Measurements from ENCODE around the gene RPS6KB2.
"Not testable (repeated sequence)": the region's sequence is repeated elsewhere in the genome, so short reads cannot be mapped to it uniquely, and the experiment has no call there.

RPS6KB2 gene

DNA sequence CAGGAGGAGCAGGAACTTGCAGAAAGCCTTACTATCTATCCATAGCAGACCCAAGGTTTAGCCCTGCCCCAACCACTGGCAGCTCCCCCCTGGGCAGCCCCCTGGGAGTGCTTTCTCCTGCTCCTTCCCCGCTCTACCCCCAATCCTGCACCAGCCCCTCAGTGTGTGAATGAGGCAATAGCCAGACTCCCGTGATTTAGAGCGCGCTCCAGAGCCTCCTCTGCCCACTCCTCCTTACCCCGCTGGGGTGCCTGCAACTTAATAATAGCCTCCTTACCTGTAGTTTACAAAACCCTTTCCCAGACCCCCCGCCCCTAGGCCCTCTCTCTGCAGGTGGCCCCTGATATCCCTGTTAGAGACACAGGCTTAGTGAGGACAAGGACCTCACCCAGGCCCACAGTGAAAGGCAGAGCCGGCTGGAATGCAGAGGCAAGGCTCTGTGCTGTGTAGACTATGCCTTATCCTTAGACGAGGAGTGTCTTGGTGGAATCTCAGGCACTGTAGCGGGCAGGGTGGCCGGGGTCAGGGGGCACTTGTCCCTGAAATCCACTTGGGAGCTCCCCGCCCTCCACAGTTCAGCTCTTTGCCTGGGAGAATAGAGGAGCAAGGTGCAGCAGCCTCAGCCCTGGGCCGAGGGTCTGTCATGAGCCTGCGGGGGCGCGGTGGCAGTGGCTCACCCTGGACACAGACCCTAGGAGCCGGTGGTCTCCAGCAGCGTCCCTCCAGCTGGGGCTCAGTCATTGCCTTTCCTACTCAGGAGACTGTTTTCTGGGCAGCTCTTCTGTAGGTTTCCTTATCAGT is 17.1 kb upstream of the RPS6KB2 start:
- DNase-seq = no peak

DNA sequence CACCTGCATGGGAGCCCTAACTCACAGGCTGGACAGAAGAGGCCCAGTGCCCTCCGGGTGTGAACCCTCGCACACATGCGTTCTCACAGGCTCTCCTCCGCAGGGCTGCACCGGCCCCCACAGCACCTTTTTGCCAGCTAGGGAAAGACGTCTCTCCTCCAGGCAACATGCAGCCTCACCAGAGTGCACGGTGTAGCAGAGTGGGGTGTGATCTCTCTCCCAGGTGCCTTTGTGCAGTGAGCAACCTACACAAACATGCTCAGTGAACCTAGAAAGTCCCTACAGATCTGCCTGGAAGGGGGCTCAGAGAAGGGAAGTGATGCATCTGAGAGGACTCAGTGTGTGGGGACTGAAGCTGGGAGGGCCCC is 16.5 kb upstream of the RPS6KB2 start:
- DNase-seq = no peak

DNA sequence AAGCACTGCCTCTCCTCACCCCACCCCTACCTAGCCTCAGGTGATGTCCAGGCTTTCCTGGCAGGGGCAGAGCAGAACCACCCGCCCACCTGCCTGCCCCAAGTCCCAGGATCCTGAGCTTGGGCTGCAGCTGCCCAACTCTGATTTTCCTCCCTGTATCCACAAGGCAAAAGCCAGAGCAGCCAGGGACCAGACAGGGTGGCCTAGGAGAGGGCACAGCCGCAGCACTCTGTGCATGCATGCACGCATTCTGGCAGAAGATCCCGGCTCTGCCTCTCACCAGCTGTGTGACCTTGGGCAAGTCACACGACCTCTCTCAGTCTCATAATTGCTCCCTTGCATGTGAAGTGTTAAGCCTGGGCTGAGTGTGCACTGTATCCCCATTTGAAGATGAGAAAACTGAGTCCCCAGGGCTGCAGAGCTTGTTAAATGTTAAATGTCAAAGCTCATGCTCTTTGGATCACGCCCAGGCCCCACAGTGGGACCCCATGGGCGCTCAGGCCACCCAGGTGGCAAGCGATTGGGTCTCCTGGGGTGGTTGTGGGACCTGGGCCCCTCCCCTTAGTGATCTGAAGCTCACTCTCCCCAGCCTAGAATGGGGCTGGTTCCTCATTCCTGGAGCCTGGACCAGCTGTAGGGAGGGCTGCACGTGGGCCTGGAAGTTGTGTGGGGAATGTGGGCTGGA is 15.7 kb upstream of the RPS6KB2 start:
- no peak for DNase-seq

DNA sequence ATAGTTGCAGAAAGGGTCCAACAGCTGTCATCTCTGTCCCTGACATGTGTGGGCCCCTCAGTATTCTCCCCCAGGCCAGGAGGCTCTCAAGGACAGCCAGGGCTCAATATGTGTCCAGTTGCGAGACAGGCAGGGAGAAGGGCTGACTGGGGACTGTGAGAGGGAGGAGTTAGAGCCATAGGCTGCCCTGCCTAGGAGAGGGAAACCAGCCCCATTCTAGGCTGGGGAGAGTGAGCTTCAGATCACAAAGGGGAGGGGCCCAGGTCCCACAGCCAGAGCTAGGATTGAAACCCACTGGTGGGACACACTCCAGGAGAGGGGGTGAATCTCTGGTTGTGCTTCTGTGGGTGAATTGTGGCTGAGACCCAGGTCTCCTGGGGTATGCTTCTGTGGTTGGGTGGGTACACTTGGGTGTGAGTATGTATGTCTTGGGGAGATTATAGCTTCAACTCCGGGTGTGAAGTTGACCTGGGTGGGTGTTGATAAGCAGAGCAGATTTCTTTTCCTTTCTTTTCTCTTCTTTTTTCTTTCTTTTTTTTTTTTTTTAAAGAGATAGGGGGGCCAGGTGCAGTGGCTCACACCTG is 14.9 kb upstream of the RPS6KB2 start:
- no peak for DNase-seq

DNA sequence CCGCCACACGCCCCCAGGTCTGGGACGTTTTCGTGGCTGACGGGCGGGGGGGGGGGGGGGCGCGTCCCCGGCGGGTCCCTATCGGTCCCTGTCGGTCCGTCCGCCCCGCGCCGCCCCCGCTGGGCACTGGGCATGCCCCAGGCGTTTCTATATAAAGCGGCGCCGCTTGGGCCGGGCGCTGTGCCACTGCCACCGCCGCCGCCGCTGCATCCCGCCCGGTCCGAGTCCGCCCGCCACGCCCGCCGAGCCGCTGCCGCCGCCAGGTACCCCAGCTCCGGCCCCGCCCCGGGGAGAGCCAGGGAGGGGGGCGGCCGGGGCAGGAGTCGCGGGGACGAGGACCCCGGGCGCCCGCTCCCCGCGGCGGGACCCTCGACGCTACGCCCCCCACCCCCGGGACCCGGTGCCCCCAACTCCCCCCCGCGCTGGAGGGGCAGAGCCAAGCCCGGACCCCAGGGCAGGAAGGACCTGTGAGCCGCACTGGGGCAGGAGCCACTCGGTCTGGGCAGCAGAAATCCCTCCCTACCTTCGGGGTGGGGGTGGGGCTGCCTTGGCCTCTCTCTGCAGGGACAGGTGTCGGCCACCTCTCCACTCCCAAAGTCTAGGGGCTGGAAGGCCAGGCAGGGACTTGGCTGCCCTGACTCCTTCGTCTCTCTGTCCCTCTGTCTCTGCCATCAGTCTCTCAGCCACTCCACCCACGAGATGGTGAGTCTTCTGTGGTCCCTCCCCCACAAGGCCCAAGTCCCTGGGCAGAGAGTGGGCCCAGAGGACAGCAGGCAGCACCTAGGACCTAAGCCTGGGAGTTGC is 12.6 kb upstream of the RPS6KB2 start, which contains the start of gene CARNS1:
CARNS1 (plus strand) TSS at position 178 of the 804 bp plus-strand sequence; CDS start at position 700, 522 bp downstream.
- DNase-seq = no peak

DNA sequence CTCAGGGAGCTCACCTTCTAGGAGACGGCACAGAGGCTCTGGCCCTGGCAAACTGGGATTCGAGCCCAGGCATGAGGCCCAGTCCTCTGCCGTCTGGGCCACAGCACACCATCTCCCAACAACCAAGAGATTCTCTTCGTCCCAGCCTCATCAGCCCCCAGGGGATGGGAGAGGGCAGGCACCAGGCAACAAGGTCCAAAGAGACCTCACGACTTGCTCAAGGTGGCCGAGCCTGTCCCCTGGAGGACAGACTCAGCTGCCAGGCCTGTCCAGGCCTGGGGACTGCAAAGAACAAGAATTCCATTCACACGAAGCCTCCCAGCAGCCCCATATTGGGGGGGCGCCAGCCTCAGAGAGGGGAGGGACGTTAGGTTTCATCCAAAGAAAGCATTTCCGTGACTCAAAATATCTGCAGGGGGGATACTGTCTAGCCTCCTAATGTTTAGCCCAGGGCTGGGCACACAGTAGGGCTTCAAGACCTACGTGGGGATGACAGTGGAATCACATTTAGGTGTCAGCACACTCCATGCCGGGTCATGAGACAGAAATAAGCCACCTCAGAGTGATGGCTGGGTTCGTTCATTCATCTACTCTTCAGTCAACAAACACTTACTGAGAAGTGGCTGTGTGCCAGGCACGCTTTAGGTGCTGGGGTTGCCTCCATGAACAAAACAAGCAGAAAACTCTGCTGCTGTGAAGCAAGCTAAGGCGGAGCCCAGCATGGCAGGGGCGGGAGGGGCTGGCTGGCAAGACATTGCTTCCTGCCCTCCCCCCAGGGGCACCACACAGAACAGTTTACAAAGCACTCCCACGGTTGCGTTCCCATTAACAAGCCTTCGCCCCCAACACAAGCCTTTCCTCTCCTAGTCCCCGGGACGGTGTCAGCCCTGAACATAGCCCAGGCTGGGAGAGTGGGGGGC is 11.6 kb upstream of the RPS6KB2 start:
- DNase-seq = peak; percentile 88

DNA sequence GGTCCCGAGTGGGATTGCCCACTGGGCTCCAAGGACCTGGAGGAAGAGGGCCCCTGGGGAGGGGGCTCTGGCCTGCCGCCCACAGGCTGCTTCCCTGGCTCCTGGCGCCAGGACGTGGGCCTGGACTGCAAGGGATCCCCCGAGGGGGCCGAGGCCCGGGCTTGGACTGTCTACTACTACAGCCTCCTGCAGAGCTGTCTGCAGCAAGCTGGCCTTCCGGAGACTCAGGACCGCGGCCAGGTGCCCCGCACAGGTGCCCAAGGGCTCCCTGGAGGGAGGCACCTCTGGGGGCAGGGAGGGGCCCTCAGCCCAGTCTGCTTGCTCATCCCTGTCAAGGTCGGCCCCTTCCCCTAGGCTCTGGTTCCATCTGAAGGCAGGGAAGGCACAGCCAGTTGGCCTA is 10.9 kb upstream of the RPS6KB2 start:
- no peak for DNase-seq

DNA sequence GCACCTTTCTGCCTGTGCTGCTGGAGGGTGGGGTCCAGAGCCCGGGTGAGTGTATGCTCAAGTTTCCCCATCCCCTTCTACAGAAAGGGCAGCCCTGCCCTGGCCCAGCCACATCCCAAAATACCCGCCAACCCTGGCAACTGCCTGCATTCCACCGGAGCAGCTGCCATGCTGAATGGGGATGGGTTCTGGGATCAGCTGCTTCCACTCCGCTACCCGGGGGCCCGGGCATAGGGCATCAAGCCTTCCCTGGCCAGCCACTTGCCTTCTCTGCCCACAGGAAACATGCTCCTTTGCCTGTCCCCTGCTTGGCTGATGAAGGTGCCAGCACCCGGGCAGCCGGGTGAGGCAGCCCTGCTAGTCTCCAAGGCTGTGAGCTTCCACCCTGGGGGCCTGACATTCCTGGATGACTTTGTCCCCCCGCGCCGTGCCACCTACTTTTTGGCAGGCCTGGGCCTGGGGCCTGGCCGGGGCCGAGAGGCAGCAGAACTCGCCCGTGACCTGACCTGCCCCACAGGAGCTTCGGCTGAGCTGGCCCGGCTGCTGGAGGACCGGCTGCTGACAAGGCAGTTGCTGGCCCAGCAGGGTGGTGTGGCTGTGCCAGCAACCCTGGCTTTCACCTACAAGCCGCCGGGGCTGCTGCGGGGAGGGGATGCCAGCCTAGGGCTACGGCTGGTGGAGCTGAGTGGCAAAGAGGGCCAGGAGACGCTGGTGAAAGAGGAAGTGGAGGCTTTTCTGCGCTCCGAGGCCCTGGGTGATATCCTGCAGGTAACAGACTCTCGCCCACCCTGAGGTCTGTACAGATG is 9.6 kb upstream of the RPS6KB2 start:
- DNase-seq = no peak

DNA sequence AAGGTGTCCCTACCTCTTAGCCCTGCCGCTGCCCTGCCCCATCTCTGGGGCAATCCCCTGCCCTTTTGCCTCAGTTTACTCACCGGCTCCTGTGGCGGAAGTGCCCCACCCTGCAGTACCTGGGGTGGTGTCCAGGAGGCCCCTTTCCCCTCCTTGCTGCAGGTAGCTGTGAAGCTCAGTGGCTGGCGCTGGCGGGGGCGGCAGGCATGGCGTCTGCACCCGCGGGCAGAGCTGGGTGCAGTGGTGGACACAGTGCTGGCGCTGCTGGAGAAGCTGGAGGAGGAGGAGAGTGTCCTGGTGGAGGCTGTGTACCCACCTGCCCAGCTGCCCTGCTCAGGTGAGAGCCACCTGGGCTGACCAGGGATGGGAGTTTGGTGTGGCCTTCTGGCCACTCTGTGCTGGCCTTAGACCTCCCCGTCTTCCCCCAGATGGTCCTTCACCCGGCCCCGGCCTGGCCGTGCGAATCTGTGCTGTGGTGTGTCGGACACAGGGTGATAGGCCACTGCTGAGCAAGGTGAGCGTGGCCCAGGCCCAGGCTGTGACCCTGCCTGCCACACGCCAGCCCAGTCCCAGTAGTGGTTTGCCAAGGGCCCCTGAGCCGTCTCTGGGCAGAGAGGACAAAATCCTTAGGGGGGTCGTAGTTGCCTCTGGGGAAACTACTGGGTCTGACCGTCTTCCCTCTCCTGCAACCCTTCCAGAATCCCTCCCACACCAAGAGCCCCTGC is 8.8 kb upstream of the RPS6KB2 start:
- no peak for DNase-seq

DNA sequence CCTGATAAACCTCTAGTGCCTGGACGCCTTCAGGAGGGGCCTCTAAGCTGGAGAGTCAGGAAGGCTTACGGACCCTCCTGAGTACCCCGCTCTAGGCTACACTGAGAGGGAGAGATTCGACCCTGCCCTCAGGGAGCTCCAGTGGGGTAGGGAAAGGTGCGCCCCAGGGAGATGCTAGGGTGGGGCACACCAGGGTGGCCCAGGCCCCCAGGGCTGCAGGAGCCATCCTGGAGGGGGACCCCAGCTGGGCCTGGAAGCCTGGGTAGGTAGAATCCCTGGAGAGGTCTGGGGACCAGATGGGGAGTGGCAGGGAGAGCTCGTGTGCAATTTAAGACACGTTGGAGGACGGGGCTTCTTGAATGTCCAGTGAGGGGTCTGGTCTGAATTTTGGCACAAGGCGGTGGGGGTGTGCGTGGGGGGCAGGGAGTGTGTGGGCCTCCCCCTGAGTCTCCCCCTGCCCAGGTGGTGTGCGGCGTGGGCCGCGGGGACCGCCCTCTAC is 8.1 kb upstream of the RPS6KB2 start:
- DNase-seq = no peak

DNA sequence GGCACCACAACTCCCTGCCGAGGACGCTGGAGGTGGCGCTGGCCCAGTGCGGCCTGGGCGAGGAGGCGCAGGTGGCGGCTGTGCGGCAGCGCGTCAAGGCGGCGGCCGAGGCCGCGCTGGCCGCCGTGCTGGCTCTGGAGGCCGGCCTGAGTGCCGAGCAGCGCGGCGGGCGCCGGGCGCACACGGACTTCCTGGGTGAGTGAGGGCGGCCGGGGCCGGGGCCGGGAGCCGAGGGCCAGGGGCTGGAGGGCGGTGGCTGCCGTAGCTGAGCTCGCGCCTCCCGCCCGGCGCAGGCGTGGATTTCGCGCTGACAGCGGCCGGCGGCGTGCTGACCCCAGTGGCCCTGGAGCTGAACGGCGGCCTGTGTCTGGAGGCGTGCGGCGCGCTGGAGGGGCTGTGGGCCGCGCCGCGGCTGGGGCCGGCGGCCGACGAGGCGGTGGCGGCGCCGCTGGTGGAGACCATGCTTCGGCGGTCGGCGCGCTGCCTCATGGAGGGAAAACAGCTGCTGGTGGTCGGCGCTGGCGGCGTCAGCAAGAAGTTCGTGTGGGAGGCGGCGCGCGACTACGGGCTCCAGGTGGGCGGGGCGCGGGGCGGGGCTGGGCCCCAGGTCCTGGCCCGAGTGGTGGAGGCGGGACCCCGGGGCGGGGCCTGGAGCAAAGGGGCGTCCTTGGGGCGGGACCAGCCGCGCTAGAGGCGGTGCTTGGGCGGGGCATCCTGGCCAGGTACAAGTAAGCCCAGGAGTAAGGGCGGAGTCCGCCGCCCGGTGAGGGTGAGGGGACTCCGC is 7.5 kb upstream of the RPS6KB2 start:
- DNase-seq = peak; percentile 98

DNA sequence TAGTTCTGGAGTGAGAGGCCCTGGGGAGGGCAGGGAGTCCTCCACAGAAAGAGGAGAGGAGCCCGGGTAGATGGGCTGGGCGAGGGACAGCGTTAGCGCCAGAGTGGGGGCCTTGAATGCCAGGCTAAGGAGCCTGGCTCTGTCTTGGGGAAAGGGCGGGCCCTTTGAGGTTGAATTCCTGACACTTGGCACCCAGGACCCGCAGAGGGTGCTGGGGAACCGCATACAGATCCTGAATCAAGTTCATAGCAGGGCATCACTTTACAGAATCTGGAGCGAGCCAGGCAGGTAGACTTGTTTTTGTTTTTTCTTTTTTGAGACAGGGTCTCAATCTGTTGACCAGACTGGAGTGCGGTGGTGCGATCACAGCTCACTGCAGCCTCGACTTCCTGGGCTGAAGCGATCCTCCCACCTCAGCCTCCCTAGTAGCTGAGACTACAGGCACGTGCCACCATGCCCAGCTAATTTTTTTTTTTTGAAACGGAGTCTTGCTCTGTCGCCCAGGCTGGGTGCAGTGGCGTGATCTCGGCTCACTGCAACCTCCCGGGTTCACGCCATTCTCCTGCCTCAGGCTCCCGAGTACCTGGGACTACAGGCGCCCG is 6.8 kb upstream of the RPS6KB2 start:
- DNase-seq = no peak

DNA sequence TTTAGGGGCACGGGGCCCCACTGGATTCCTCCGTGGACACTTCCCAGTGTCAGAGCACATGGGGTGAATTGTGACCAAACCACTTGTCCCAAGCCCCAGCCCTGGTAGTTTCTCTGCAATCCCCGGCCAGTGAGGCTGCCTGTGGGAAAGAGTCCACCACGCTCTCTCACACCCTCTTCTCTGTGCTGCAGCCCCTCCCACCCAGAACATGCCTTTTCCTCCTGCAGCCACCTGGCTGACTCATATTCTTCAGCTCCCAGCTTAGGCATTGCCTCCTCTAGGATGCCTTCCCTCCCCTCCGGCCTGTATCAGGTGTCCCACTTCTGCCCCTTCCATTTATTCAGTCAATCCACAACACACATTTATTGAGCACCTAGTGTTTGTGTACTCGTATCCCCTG is 5.4 kb upstream of the RPS6KB2 start:
- DNase-seq = no peak

DNA sequence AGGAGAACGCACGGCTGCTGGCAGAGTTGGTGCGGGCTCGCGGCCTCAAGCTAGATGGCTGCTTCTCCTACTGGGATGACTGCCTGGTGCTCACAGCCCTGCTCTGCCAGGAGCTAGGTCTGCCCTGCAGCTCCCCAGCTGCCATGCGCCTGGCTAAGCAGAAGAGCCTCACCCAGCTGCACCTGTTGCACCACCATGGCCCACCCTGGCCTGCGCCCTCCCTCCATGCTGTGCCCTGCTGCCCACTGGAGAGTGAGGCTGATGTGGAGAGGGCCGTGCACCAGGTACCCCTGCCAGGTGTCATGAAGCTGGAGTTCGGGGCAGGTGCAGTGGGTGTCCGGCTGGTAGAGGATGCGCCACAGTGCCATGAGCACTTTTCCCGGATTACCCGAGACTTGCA is 4.8 kb upstream of the RPS6KB2 start:
- DNase-seq = no peak

DNA sequence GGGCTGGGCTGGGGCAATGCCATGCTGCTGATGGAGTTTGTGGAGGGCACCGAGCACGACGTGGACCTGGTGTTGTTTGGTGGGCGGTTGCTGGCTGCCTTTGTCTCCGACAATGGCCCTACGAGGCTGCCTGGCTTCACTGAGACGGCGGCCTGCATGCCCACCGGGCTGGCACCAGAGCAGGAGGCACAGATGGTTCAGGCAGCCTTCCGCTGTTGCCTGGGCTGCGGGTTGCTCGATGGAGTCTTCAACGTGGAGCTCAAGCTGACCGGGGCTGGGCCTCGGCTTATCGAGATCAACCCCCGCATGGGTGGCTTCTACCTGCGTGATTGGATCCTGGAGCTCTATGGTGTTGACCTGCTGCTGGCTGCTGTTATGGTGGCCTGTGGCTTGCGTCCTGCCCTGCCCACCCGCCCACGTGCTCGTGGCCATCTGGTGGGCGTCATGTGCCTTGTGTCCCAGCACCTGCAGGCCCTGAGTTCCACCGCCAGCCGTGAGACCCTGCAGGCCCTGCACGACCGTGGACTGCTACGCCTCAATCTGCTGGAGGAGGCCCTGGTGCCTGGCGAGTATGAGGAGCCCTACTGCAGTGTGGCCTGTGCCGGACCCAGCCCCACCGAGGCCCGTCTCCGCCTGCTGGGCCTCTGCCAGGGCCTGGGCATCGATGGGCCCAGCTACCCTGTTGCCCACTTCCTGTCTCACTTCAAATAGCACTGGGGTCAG is 4.2 kb upstream of the RPS6KB2 start:
- DNase-seq = no peak

DNA sequence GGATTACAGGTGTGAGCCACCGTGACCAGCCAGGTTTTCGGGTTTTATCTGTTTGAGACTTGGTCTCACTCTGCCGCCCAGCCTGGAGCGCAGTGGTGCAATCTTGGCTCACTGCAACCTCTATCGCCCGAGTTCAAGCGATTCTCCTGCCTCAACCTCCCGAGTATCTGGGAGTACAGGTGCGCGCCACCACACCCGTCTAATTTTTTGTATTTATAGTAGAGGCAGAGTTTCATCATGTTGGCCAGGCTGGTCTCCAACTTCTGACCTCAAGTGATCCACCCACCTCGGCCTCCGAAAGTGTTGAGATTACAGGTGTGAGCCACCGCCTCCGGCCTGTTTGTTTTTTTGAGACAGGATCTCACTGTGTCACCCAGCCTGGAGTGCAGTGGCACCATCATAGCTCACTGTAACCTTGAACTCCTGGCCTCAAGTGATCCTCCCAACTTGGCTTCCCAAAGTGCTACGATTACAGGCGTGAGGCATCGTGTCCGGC is 882 bp upstream of the RPS6KB2 start:
- not testable (repeated sequence) for DNase-seq

DNA sequence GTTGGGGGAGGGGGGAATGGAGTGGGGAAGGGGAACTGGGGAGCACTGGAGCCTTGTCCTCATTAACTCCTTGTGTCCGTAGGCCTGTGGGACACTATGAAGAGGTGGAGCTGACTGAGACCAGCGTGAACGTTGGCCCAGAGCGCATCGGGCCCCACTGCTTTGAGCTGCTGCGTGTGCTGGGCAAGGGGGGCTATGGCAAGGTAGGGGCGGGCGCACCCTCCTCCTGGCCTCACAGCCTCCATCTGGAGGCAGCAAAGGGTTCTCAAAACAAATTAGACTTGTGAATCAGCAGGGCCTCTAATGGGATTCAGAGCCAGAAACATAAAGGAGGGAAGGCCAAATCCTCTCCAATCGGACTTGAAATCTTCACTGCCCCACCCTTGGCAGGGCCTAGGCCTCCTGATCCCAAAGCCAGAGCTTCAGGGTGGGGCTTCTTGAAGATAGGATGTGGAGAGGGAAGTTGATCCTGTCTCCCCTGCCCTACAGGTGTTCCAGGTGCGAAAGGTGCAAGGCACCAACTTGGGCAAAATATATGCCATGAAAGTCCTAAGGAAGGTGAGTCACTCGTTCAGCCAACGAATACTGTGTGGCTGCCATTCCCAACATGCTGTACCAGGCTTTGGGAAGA is 859 bp downstream of the RPS6KB2 start:
- no peak for DNase-seq

DNA sequence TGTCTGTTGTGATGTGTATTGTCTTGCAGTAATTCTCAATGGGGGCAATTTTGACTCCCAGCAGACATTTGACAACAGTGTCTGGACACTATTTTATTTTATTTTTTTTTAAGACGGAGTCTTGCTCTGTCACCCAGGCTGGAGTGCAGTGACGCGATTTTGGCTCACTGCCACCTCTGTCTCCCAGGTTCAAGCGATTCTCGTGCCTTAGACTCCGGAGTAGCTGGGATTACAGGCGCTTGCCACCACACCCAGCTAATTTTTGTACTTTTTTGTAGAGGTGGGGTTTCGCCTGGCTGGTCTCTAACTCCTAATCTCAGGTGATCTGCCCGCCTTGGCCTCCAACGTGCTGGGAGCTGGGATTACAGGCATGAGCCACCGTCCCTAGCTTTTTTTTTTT is 1.4 kb downstream of the RPS6KB2 start:
- no peak for DNase-seq
